ENCODE results near the gene GUCY2C.

DNA sequence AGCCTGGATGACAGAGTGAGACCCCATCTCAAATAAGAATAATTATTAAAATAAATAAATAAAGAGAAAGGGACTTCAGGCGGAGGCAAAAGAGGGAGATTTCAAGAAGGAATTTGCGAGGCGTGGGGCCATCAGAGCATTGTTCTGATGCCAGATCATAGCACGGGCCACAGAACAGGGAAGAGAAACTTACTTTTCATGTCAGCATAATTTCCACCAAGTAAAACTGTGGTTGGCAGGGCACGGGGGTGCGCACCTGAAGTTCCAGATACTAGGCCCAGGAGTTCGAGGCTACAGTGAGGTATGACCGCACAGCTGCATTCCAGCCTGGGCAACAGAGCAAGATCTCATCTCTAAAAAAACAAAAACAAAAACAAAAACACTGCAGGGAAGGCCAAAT lies 117.8 kb downstream of the GUCY2C start:
- TF ChIP-seq EP300 (IDR thresholded peaks at IDR 0.05; ENCODE audit: borderline replicate concordance) (no peak), TEAD4 (IDR thresholded peaks at IDR 0.05) (no peak), FOXM1 (IDR thresholded peaks at IDR 0.05; ENCODE audit: borderline replicate concordance, low read depth) (no peak), REST (IDR thresholded peaks at IDR 0.05; ENCODE audit: low read depth) (no peak), CEBPB (IDR thresholded peaks at IDR 0.05) (no peak)

Measured in Ishikawa (cell line).